NCI-H2171 treated with DMSO at 0.1 percent for 48 hours (cell line): ENCODE measurements around the gene SPOP.
"Not testable (repeated sequence)": the region's sequence is repeated elsewhere in the genome, so short reads cannot be mapped to it uniquely, and the experiment has no call there.

Experiments
- DNase-seq: peaks from one replicate; lab custom pipeline; 2025; lab: John Stamatoyannopoulos, UW

The SPOP gene

DNA sequence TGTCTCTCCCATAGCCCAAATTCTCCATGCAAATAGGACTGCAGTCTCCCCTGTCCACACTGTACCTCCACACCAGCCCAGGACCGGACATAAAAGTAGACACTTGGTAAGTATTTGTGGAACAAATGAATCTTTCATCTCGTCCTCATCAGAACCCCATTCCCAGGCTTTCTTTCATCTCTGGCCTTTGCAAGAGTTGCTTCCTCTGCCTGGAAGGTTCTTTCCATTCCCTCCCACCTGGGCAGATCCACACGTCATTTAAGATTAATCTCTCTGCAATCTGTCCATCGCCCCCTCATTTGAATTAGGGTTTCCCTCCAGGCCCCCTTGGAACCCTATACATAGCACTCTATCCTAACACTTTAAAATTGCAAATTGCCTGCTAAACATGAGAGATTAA lies 106.1 kb downstream of the SPOP start:
- DNase-seq: no peak

DNA sequence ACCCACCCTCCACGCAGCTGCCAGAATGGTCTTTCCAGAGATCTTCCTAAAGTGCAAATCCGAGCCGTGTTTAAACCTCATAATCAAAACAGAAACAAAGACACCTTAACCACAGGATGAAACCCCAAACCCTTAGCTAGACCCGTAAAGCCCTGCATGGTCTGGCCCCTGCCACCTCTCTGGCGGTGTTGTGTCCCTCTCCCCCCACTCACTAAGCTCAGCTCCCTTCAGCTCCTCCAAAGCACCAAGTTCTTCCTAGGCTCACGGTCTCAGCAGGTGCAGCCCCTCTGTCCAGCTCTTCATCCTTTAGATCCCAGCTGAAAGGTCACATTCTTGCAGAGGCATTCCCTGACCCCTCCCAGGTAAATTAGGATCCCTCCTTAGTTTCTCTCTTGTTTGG lies 106.6 kb downstream of the SPOP start:
- DNase-seq: no peak

DNA sequence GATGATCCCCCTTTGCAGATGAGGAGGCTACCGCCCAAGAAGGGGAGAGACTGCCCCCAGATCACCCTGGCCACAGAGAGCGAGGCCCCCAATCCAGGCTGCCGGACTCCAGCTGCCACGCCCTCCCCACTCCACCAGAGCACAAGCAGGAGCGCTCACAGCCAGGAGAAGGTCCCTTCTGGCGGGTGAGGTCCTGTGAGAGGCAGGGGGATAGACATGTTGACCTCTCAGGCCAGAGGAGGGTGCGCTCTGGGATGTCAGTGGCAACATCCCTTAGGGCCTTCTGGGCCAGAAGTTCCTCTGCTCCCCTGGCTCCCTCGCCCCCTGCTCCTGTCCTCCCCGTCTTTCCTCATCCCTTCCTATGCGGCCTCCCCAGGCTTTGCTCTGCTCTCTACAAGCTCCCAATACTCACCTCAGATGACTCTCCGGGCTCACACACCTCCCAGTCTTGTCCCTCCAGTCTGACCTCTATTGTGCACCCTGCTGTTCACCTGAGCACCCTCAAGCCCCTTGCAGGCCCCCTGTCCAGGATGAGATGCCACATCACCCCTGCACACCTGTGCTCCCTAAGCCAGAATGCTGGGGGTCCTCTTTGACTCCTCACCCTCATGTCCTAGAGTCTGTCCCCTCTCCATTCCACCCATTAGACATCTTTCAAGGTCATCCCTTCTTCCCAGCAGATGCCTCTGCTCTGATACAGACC lies 107.2 kb downstream of the SPOP start:
- no peak for DNase-seq

DNA sequence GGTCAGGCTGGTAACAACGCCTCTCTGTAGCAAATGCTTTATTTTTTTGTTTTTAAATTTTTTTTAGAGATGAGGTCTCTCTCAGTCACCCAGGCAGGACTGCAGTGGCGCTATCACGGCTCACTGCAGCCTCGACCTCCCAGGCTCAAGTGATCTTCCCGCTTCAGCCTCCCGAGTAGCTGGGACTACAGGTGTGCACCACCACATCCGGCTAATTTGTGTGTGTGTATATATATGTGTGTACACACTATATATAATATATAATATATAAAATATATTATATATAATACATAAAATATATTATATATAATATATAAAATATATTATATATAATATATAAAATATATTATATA lies 109.2 kb downstream of the SPOP start:
- not testable (repeated sequence) for DNase-seq

DNA sequence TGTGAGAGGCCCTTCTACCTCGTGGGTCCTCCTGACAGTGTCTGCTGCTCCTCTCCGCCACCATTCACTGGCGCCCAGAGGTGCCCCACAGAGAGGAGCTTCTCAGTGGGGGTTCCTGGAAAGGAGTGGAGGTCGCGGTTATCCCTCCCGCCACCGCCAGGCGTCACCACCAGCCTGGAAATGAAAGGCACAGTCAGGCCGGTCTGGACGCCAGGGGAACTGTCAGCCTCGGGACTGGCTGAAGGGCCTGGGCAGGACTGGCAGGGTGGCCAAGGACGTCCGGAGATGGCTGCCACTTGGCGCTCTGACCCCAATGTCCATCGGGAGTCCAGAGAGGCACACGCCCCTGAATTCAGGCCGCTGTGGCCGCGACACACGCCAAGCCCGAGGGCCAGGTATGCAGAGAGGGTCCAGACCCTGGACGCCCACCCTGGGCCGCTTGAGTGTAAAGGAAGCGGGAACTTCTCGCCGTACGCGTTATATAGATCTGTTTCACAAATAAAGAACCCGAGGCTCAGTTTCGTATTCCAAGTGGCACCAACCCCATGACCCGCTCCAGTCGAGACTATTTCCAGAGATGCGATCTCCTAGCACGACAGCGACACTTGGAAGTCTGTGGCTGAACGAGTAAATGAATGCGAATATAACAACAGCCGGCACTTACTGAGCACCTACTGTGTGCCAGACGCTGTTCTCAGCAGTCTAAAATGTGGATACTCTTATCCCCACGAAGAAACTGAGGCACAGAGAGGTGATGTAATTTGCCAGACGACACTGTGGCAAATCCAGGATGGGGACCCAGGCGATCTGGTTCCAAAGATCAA lies 109.8 kb downstream of the SPOP start:
- DNase-seq: no peak

DNA sequence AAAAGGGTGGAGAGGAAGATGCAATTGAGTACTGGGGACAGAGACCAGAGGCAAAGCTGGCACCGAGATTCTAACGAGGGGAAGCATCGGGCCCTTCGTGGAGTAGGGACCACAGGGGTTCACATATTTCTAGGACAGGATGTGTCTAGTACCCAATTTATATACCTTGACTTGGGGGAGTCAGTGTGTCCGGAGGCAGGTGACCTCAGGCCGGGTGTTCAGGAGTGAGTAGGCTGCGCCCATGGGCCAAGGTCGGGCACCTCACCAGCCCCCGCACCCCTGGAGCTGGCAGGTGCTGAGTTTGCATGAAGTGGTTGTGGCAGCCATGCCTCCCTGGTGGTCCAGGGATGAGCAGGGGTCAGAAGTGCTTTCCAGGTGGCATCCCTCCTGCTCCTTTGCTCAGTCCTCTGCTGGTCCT lies 110.8 kb downstream of the SPOP start:
- no peak for DNase-seq

DNA sequence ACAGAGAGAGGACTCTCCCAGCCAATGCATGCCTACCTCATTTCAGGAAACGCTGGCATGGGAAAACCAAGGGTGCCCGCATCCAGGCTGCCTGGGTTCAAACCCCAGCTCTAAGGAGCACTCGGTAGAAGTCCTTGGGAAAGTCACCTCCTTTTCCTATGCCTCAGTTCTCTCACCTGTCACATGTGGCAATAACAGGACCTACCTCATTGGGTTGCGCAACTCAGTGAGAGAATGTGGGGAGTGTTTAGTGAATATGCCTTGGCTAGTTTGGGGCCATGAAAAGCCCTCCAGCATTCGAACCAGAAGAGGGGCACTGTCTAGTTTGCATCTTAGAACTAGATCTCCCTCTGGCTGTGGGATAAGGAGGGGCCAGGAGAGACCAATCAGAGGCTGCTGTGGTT lies 111.2 kb downstream of the SPOP start:
- DNase-seq: no peak

DNA sequence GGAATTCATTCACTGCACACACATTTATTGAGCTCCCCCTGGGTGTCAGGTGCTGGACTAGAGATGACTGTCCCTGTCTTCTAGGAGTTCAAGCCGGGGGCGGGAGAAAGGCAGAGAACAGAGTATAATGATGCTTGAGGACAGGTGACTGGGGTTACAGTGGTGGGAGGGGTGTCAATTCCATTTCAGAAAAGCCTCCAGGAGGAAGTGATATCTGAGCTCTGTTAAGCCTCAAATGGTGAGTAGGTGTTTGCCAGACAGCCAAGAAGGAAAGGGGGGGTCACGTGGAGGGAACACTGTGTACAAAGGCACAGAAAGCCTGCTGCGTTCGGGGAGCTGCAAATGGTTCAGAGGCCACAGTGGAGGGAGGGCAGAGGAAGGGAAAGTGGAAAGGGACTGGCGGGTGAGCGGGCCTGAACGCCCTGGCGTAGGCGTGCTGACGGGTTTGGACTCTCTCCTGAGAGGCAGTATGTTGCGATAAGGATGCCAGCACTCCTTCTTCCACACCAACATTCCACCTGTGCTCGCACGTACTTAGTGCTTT lies 111.9 kb downstream of the SPOP start:
- DNase-seq: peak; percentile 87

DNA sequence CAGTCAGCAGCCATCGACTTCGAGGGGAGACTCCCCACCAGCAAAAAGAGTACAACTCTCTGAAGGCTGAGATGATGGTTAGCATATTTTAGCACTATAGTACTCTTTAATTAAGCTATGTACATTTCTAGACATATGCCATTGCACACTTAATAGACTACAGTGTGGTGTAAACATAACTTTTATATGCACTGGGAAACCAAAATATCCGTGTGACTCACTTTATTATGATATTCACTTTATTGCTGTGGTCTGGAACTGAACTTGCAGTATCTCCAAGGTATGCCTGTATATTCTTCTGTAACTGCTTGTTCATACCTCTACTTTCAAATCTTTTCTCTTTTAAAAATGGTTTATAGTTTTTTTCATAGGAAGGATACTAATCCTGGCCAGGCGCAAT lies 113.3 kb downstream of the SPOP start:
- no peak for DNase-seq

DNA sequence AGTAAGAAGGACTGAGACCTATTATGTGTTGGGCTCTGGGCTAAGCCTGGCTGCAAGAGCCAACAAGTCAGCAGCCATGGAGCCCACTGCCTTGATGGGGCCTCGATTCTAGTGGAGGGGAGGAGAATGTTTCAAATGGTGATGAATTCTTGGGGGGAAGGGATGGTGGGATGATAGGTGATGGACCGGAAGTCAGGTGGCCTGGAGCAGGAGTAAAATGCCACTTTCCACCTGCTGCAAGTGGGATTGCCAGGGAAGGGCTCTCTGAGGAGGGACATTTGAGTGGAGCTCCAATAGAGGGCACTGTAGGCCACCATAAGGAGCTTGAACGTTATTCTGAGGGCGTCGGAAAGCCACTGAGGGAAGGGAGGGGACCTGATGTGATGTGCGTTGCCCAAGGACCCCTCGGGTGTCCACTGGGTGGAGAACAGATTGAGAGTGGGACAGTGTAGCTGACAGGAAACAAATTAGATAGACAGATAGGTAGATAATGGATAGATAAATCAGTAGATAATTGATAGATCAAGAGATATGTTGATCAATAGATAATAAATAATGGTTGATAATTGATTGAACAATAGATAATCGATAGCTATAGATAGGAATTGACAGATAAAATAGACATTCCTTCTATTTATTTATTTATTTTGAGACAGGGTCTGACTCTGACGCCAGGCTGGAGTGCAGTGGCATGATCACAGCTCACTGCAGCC lies 120.4 kb downstream of the SPOP start:
- DNase-seq: peak; percentile 79

DNA sequence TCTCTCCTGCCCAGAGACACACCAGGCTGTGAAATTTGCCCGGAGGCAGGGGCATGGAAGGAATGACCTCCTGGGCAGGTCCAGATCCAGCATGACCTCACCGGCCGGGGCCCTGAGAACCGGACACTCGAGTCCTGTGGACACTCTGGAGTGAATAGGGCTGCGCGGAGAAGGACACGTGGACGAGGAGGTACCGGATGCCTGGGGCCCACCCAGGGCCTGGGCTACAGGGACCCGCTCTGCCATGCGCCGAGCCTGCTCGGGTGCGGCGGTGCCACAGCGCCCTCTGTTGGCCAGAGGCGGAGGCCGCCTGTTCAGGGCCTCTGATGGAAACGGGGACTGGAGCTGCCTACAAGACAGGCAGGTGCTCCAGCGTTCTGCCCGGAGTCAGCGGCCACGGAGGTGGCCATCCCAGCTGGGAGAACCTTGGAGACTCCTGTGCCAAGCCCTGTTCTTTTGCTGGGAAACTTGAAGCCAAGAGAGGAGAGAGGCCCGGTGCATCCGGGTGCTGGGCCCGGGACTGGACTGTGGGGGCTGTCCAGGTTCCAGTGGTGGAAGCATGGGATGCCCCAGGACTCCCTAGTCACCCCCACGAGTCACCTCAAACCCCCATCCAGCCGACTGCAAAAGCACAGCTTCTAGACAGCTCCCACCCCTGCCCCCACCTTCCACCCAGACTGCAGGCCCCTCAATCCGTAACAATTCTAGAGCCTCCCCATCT lies 121.5 kb downstream of the SPOP start:
- peak; percentile 73 for DNase-seq

DNA sequence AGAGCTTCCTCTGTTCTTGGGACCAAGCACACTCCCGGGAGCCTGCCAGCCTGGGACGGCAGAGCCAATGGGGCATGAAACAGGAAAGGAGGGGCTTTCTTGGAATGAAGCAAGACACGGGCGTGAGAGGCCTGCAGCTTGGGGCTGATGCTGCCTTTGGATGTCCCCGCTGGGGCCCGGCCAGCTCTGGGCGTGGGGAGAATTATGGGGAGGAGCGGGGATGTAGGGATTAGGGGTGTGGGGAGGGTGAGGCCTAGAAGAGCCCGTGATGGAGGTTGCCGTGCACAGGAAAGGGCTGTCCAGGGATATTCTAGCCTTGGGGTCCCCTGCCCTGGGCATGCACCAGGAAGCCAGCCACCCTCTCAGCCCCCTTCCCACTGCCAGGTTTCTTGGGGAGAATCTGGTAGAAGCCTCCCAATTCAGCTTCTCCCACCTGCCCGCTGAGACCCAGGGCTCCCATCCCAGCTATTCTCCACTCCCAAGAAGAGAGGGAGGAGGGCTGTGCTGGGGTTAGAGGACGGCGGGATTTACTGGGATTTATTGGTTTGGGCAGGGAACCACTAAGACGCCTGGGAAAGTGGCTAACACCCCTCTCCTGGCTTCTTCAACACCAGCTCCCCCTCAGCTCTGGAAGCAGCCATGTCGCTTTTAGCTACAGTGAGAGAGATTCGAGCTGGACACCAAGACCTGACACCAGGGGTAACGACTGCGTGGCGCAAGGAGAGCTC lies 122.2 kb downstream of the SPOP start:
- DNase-seq: no peak

DNA sequence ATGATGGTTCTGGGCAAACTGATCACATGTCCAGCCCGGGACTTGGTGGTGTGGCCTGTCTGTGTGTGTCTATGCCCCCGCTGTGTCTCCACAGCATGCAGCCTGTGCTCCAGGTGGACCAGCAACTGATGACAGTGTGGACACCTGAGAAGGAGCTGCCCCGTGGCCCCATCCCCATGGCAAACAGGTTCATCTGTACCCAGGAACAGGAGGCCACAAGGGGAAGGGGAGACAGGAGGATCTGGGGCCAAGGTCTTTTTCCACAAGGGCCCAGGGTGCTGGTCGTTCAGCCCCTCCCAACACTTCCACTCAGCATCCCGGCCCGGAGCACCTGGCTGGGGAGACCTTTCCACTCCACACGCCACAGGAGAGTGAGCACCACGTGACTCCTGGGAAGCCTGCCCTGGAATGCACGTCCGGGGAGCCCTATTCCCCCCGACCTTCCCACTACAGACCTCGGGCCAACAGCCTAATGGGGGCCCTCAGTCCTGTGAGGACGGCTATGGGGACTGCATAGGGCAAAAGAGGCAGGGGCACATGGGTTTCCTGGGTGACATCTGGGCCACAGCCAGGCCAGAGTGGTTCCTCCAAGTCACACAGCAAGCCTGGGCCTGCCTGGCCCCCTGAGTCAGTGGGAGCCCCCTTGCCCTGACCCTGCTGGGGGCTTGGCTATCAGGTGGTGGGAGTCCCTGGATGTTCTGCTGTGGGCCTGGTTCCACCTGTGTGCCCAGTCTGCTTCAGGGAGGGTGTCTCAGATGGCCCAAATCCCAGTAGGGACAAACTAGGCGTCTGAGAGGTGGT lies 123.0 kb downstream of the SPOP start:
- no peak for DNase-seq

DNA sequence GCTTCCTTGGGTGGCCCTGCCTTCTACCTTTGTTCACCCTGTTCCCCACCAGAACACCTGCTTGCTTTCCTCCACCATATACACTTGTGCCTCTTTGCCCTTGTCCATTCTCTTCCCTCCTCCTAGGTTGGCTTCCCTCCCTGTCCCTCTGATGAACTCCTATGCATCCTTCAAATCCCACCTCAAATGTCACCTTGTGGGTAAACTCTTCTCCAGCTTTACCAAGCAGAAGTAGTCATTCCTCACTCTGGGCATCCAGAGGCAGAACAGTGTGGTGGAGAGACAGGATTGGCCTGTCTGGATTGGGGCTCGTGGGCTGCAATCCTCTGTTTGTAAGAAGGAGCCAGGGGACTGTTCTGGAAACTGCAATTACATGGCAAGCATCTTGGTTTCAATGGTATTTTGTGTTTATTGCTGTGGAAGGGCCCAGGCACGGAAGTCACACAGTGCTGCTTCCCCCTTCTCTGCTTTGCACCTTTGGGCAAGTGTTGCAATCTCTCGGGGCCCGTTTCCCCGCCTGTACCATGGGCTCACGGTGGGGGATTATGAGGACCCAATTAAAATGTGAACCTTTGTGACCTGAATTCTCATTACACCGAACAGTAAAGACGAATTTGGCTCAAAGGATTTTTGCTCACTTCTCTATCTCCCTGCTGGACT lies 124.1 kb downstream of the SPOP start:
- DNase-seq: no peak

DNA sequence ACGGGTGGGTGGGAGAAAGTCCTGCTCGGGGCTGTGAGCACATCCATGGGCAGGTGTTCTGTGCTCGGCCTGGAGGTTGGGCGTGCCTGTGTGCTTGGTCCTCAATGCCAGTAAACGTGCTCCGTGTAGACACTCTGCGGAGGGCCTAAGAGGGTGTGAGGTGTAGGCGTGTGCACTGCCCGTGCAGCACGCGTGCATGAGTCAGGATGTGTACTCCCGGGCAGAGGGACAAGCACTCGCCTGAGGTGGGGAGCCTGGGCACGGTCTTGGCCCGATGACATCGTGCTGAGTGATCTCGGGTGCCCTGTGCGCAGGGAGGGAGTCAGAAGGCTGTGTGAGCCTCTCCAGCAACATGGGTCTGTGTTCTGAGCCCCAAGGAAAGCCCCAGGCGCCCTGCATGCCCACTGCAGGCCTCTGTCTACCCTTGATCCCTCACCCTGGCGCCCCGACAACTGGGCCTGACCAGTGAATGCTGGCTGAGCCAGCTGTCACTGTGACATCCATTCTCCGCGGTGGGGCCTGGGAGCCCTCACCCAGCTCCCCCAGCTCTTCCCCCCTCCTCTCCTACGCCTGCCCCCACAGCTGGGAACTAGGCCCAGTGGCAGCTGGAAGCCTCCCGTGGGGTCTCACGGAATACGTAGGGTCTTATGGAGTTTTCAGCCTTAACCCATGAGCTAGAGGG lies 125.7 kb downstream of the SPOP start:
- DNase-seq: no peak

DNA sequence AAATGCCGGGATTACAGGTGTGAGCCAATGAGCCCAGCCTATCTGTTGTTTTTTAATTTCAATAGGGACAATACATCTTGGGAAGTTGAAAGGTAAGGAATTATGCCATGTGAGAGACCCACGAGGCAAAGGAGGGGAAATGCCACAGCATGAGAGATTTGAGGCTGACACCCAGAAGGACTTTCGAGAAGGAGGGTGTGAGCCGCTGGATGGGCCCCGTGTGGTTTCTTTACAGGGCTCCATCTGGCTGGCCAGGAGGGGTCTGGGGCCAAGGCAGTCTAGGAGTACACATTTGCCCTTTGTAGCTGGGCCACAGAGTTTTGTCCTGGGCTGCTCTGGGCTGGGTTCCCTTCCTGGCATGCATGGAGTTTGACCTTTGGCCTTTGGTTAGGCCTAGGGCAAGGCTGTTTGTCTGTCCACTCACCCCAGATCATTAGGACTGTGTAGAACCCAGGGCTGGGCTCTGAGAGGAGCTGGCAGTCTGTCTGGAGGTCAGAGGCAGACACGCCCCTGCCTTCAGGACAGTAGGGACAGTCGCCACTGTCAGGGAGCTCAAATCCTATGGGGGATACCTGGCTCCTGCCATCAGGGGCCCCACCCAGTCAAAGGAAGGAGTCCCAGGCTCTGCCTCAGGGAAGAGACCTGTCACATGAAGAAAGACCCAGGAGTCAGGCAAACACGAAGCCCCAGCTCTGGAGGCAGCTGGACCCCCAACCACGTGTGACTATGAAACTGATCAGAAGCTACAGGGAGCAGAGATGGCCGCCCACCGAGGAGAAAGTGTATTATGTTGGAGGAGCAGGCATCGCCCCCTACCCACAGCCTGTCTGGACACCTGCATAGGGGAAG lies 126.5 kb downstream of the SPOP start:
- no peak for DNase-seq

DNA sequence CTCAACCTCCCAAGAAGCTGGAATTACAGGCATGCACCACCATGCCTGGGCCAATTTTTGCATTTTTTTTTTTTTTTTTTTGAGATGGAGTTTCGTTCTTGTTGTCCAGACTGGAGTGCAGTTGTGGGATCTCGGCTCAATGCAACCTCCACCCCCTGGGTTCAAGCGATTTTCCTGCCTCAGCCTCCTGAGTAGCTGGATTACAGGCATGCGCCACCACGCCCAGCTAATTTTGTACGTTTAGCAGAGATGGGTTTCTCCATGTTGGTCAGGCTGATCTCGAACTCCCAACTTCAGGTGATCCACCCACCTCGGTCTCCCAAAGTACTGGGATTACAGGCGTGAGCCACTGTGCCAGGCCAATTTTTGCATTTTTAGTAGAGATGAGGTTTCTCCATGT lies 127.1 kb downstream of the SPOP start:
- not testable (repeated sequence) for DNase-seq
